BE2C (cell line): ENCODE data around the gene NR2F2.

ENCODE experiments used
- DNase-seq: peaks from one replicate; pipeline ENCODE4 v3.0.0-alpha.2; 2020
- H3K27me3 ChIP-seq: fragments of 250-450 bp; sonication (Bioruptor Pico); 2 replicates; pipeline ENCODE4 v1.5.1; 2020; ENCODE audit warnings: mild to moderate bottlenecking
- H3K36me3 ChIP-seq: fragments of 250-450 bp; sonication (Bioruptor Pico); 2 replicates; pipeline ENCODE4 v1.5.1; 2020; ENCODE audit warnings: mild to moderate bottlenecking
- H3K4me1 ChIP-seq: fragments of 250-450 bp; sonication (Bioruptor Pico); 2 replicates; pipeline ENCODE4 v1.5.1; 2020
- H3K4me3 ChIP-seq: 2 replicates; pipeline ENCODE4 v1.5.1; 2011; ENCODE audit warnings: low read depth, low read length
- H3K9me3 ChIP-seq: fragments of 250-450 bp; sonication (Bioruptor Pico); 2 replicates; pipeline ENCODE4 v1.5.1; 2020
- TF ChIP-seq, protein P1 (sequence below): IDR thresholded peaks from 2 replicates; pipeline ENCODE4 v1.5.1; 2012; ENCODE audit warnings: mild to moderate bottlenecking, low read depth, low read length

Gene NR2F2

DNA sequence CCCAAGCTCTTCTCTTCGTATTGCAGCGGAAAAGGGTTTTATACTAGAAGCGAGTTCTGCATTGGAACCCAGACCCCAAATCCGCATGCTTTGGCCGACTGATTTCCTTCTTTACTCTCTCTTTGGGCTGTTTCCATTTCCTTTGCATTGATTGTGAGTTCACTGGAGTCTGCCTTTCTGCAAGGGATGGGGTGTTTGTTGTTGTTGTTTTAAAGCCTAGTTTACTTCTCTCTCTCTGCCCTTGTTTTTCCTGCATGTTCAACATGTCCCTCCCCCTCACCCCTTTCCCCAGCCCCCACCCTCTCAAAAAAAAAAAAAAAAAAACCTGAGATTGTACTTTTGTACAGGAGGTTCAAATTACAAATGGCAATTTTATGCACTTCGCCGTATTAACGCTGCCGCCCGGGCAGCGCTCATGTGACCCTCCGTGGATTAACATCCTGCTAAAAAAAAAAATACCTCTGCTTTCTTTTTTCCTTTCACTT is 2.2 kb downstream of the NR2F2 start:
- Histone ChIP-seq H3K4me1 (no peaks in the 10 kb centered on the region; the same call in 1 of the 2 replicates), H3K4me3 (peak overlapping the region; percentile 74), H3K27me3 (no peaks in the 10 kb centered on the region), H3K36me3 (peaks cover 39% of the 10 kb centered on the region), H3K9me3 (no peaks in the 10 kb centered on the region)
- TF ChIP-seq, protein P1, sequence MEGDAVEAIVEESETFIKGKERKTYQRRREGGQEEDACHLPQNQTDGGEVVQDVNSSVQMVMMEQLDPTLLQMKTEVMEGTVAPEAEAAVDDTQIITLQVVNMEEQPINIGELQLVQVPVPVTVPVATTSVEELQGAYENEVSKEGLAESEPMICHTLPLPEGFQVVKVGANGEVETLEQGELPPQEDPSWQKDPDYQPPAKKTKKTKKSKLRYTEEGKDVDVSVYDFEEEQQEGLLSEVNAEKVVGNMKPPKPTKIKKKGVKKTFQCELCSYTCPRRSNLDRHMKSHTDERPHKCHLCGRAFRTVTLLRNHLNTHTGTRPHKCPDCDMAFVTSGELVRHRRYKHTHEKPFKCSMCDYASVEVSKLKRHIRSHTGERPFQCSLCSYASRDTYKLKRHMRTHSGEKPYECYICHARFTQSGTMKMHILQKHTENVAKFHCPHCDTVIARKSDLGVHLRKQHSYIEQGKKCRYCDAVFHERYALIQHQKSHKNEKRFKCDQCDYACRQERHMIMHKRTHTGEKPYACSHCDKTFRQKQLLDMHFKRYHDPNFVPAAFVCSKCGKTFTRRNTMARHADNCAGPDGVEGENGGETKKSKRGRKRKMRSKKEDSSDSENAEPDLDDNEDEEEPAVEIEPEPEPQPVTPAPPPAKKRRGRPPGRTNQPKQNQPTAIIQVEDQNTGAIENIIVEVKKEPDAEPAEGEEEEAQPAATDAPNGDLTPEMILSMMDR = no peak
- no peak for DNase-seq

DNA sequence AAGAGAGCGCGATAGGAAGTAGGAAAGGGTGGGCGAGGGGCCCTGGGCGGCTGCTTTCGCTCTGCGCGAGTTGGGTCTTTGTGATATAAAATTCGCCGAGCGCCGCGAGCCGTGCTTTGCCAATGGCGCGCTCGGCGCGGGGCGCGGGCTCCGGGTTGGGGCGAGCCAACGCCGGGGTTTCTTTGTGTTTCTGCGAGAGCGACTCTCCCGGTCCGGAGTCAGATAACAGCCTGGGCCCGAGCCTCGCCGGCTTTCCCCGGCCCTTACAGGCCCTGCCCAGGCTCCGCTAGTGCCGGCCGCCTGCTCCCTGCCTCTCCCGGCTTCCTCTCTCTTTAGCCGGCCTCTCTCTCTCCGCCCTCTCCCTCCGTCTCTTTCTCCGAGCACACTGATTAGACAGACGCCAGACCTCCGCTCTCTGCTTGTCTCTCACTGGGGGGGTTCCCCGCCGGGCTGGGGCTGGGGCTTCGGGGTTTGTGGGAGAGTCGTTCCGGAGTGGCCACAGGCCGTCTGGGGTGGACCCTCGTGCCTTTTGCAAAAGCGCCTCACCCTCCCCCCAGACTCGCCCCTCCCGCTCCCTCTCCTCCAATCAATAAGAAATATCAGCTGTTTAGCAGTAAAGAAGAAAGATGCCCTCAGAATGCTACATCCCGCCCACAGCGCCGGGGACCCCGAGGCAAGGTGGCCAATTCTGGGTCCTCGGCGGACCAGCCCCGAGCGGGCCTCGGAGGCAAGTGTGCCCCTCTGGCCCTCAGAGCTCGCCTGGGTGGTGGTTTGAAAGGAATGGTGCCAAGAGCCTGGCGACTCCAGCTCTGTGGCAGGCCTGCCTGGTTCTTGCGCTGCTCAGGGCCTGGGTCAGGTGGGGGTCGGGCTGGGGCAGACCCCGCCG is 2.9 kb downstream of the NR2F2 start:
- Histone ChIP-seq H3K27me3 (no peaks in the 10 kb centered on the region), H3K4me3 (peak overlapping the region; percentile 74), H3K4me1 (no peaks in the 10 kb centered on the region; the same call in 1 of the 2 replicates), H3K9me3 (no peaks in the 10 kb centered on the region), H3K36me3 (peaks cover 39% of the 10 kb centered on the region)
- TF ChIP-seq, protein P1 = no peak
- DNase-seq = no peak

DNA sequence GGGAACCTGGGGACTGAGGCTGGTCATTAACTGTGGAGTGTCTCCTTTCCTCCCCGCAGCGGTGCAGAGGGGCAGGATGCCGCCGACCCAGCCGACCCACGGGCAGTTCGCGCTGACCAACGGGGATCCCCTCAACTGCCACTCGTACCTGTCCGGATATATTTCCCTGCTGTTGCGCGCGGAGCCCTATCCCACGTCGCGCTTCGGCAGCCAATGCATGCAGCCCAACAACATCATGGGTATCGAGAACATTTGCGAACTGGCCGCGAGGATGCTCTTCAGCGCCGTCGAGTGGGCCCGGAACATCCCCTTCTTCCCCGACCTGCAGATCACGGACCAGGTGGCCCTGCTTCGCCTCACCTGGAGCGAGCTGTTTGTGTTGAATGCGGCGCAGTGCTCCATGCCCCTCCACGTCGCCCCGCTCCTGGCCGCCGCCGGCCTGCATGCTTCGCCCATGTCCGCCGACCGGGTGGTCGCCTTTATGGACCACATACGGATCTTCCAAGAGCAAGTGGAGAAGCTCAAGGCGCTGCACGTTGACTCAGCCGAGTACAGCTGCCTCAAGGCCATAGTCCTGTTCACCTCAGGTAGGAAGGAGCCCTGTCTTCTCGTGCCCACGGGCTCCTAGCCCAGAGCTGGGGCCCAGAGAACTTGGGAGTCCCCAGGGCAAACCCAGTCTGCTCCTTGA is 3.7 kb downstream of the NR2F2 start:
- no peak for DNase-seq
- no peaks in the 10 kb centered on the region; the same call in 1 of the 2 replicates for H3K4me1 ChIP-seq
- H3K9me3 ChIP-seq = no peaks in the 10 kb centered on the region
- no peaks in the 10 kb centered on the region for H3K27me3 ChIP-seq
- TF ChIP-seq, protein P1 = no peak
- H3K4me3 ChIP-seq = peak overlapping the region; percentile 74
- H3K36me3 ChIP-seq = peaks cover 39% of the 10 kb centered on the region

- TF ChIP-seq, protein P1 = no peak
- Histone ChIP-seq H3K9me3 (no peaks in the 10 kb centered on the region), H3K36me3 (peaks cover 39% of the 10 kb centered on the region), H3K4me1 (no peaks in the 10 kb centered on the region; the same call in 1 of the 2 replicates), H3K27me3 (no peaks in the 10 kb centered on the region), H3K4me3 (peak overlapping the region; percentile 74)
- no peak for DNase-seq
These were observed 4.4 kb downstream of the NR2F2 start for GRCh38 chr15:96334705-96335410.

- TF ChIP-seq, protein P1 = no peak
- DNase-seq = no peak
- no peaks in the 10 kb centered on the region for H3K9me3 ChIP-seq
- peaks cover 39% of the 10 kb centered on the region for H3K36me3 ChIP-seq
- H3K4me3 ChIP-seq = peak overlapping the region; percentile 74
- no peaks in the 10 kb centered on the region; the same call in 1 of the 2 replicates for H3K4me1 ChIP-seq
- H3K27me3 ChIP-seq = no peaks in the 10 kb centered on the region
These were observed 5.0 kb downstream of the NR2F2 start for GRCh38 chr15:96335411-96336024.
